GM13977 (cell line): ENCODE measurements around the gene RAD51B.

Experiments
- DNase-seq: peaks from one replicate; pipeline ENCODE4 v3.0.0; 2012; ENCODE audit warnings: low spot score
- CTCF ChIP-seq: IDR thresholded peaks from 2 replicates; pipeline ENCODE4 v1.5.1; 2012; ENCODE audit warnings: mild to moderate bottlenecking, control low read depth; ENCODE audit not compliant: insufficient read depth; ENCODE audit errors: extremely low read depth, missing control alignments
- in situ Hi-C: fragments of 300-500 bp; cut with MboI; formaldehyde crosslinking; loops from one replicate; pipeline ENCODE4 v1.12.0; 2022; ENCODE audit warnings: low sequenced_read_pairs, low pct_unique_long_range_greater_than_20kb, mixed read lengths, inconsistent platforms; ENCODE audit not compliant: unreplicated experiment

RAD51B gene

GRCh38 chr14:68552602-68553001, 733.0 kb downstream of the RAD51B start:
- in situ Hi-C loops, result no loop called here
- DNase-seq, result no peak
- no peak for TF ChIP-seq CTCF

- no peak for TF ChIP-seq CTCF
- no peak for DNase-seq
- in situ Hi-C loops, result no loop called here
Measured at GRCh38 chr14:68553311-68553710, 733.7 kb downstream of the RAD51B start.

- TF ChIP-seq CTCF, result no peak
- DNase-seq, result no peak
- in situ Hi-C loops, result no loop called here
Measured at GRCh38 chr14:68554231-68554630, 734.7 kb downstream of the RAD51B start.

GRCh38 chr14:68556253-68556652, 736.7 kb downstream of the RAD51B start:
- no peak for TF ChIP-seq CTCF
- in situ Hi-C loops, result no loop called here
- no peak for DNase-seq

- in situ Hi-C loops, result no loop called here
- TF ChIP-seq CTCF, result no peak
- no peak for DNase-seq
Measured at GRCh38 chr14:68557648-68558047, 738.1 kb downstream of the RAD51B start.

GRCh38 chr14:68558096-68558495, 738.5 kb downstream of the RAD51B start:
- TF ChIP-seq CTCF, result no peak
- no peak for DNase-seq
- in situ Hi-C loops, result no loop called here

GRCh38 chr14:68559949-68560348, 740.4 kb downstream of the RAD51B start:
- TF ChIP-seq CTCF, result no peak
- in situ Hi-C loops, result no loop called here
- DNase-seq, result no peak
